Measurements from ENCODE around the gene DGKH. TPM values are rescaled to one million over a fixed set of nuclear protein-coding genes. Genes with fewer than 3 reads are reported as not detected.

DGKH gene, protein sequence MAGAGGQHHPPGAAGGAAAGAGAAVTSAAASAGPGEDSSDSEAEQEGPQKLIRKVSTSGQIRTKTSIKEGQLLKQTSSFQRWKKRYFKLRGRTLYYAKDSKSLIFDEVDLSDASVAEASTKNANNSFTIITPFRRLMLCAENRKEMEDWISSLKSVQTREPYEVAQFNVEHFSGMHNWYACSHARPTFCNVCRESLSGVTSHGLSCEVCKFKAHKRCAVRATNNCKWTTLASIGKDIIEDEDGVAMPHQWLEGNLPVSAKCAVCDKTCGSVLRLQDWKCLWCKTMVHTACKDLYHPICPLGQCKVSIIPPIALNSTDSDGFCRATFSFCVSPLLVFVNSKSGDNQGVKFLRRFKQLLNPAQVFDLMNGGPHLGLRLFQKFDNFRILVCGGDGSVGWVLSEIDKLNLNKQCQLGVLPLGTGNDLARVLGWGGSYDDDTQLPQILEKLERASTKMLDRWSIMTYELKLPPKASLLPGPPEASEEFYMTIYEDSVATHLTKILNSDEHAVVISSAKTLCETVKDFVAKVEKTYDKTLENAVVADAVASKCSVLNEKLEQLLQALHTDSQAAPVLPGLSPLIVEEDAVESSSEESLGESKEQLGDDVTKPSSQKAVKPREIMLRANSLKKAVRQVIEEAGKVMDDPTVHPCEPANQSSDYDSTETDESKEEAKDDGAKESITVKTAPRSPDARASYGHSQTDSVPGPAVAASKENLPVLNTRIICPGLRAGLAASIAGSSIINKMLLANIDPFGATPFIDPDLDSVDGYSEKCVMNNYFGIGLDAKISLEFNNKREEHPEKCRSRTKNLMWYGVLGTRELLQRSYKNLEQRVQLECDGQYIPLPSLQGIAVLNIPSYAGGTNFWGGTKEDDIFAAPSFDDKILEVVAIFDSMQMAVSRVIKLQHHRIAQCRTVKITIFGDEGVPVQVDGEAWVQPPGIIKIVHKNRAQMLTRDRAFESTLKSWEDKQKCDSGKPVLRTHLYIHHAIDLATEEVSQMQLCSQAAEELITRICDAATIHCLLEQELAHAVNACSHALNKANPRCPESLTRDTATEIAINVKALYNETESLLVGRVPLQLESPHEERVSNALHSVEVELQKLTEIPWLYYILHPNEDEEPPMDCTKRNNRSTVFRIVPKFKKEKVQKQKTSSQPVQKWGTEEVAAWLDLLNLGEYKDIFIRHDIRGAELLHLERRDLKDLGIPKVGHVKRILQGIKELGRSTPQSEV
- total RNA-seq = 5.3 and 8.4 TPM in 2 replicates

GRCh38 chr13:42048342-42048683 is at the start of gene DGKH:
Gene DGKH (plus strand): TSS chr13:42048648. CDS start chr13:42048774, 126 bp downstream.

GRCh38 chr13:42272115-42272803 is 223.8 kb downstream of the DGKH start, which contains the start of gene AKAP11:
Gene AKAP11 (plus strand): TSS chr13:42272152. CDS start chr13:42286349, 14,197 bp downstream.

Other genes starting within 250 kb of the DGKH start
- gene VWA8, start 87.5 kb upstream of the DGKH start, total RNA-seq = 21.7 and 30.3 TPM in 2 replicates
- gene AKAP11, start 223.5 kb downstream of the DGKH start, total RNA-seq = 27.8 and 33.9 TPM in 2 replicates